Caco-2 (cell line): ENCODE data around the gene RAD51B. TPM values are rescaled to one million over a fixed set of nuclear protein-coding genes. Genes with fewer than 3 reads are reported as not detected.

Experiments used
- BruUV-seq: library from RNA; stranded (reverse); fragments of 400-500 nt; replicated peaks from 2 replicates; lab custom pipeline; 2021; lab: Mats Ljungman, UMichigan
- CTCF ChIA-PET: fragments of 300-600 bp; sonication (Branson Sonifier 250); formaldehyde crosslinking; loops from one replicate; lab custom pipeline; 2022; ENCODE audit warnings: antibody characterized with exemption; lab: Charles Lee
- POLR2A ChIA-PET: fragments of 300-600 bp; sonication (Branson Sonifier 250); formaldehyde crosslinking; loops from one replicate; lab custom pipeline; 2022; ENCODE audit warnings: antibody characterized with exemption; lab: Charles Lee
- DNase-seq, 2 experiments: peaks; one replicate each; pipeline versions ENCODE4 v3.0.0 to v3.0.0-alpha.2; 2020 to 2022
- H3K27me3 ChIP-seq: replicated peaks from 2 replicates; pipeline ENCODE4 v1.6.0; 2011; ENCODE audit warnings: low read length; ENCODE audit not compliant: control insufficient read depth, insufficient read depth
- H3K36me3 ChIP-seq: 2 replicates; pipeline ENCODE4 v1.5.1; 2011; ENCODE audit warnings: low read length; ENCODE audit not compliant: control insufficient read depth, insufficient read depth
- H3K4me1 ChIP-seq: fragments of 250-450 bp; sonication (Bioruptor Pico); 2 replicates; pipeline ENCODE4 v1.5.1; 2020; ENCODE audit warnings: mild to moderate bottlenecking
- H3K4me3 ChIP-seq: 2 replicates; pipeline ENCODE4 v1.5.1; 2011; ENCODE audit warnings: low read depth, mild to moderate bottlenecking, control low read depth, low read length
- H3K9me3 ChIP-seq: fragments of 250-450 bp; sonication (Bioruptor Pico); 2 replicates; pipeline ENCODE4 v1.5.1; 2020; ENCODE audit warnings: mild to moderate bottlenecking, moderate library complexity
- H3K27ac Mint-ChIP-seq: one replicate; pipeline ENCODE4 v1.8.0; 2022; ENCODE audit warnings: mixed read lengths; ENCODE audit not compliant: unreplicated experiment
- H3K27me3 Mint-ChIP-seq: one replicate; pipeline ENCODE4 v1.8.0; 2022; ENCODE audit warnings: mixed read lengths; ENCODE audit not compliant: insufficient read depth, unreplicated experiment
- H3K36me3 Mint-ChIP-seq: one replicate; pipeline ENCODE4 v1.8.0; 2022; ENCODE audit warnings: mild to moderate bottlenecking, mixed read lengths; ENCODE audit not compliant: insufficient read depth, unreplicated experiment
- H3K4me1 Mint-ChIP-seq: one replicate; pipeline ENCODE4 v1.8.0; 2022; ENCODE audit warnings: low read depth, mixed read lengths; ENCODE audit not compliant: unreplicated experiment
- H3K4me3 Mint-ChIP-seq: one replicate; pipeline ENCODE4 v1.8.0; 2022; ENCODE audit warnings: mild to moderate bottlenecking, moderate library complexity, mixed read lengths; ENCODE audit not compliant: unreplicated experiment
- H3K9me3 Mint-ChIP-seq: one replicate; pipeline ENCODE4 v1.8.0; 2022; ENCODE audit warnings: mixed read lengths; ENCODE audit not compliant: unreplicated experiment
- intact Hi-C: fragments of 100-400 bp; cut with micrococcal nuclease; formaldehyde crosslinking; loops from one replicate; pipeline ENCODE4 v1.10.0; 2022; ENCODE audit not compliant: unreplicated experiment
- total RNA-seq: library from RNA; stranded (reverse); gene quantifications from 2 replicates; pipeline ENCODE4 v1.2.3, GENCODE V29; 2022
- TF ChIP-seq, protein P1 (sequence below), 2 experiments: fragments of 200-600 bp in 1 of 2; IDR thresholded peaks; 1 replicate in 1 of 2; 2 replicates in 1 of 2; pipeline versions ENCODE4 v1.5.1 to v1.8.0; 2011 to 2022; ENCODE audit warnings: antibody characterized with exemption in 1 of 2, control low read depth in 1 of 2, inconsistent platforms in 1 of 2, low read depth in 1 of 2, low read length in 1 of 2, mild to moderate bottlenecking in 1 of 2, moderate library complexity in 1 of 2; ENCODE audit not compliant: insufficient read depth in 1 of 2, severe bottlenecking in 1 of 2, unreplicated experiment in 1 of 2

Gene RAD51B
- total RNA-seq, 1 experiment from 2014 or later, result 16.7 TPM

DNA sequence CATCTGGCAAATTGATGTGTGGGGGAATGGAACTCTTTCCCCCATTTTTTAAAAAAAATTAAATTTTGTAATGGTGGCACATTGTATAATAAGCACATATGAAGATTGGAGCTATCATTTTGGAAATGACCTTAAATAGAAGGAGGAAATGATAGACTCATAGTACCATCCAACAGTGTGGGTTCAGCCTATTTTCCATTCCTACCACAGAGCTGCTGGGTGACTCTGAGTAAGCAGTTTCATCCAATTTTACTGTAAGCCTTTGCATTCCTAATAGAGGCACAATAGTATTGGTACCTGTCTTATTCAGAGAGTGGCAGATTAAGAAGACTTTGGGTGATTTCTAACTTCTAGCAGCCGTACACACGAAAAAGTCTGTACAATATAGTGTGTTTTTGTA lies 304.5 kb downstream of the RAD51B start:
- no peaks in the 10 kb centered on the region for H3K36me3 Mint-ChIP-seq
- H3K9me3 Mint-ChIP-seq, result no peaks in the 10 kb centered on the region
- Histone ChIP-seq H3K36me3 (no peaks in the 10 kb centered on the region), H3K4me3 (no peak overlapping the region), H3K9me3 (no peaks in the 10 kb centered on the region), H3K4me1 (no peaks in the 10 kb centered on the region), H3K27me3 (no peaks in the 10 kb centered on the region)
- ChIA-PET POLR2A (no interaction called here), CTCF (no interaction called here)
- H3K27me3 Mint-ChIP-seq, result no peaks in the 10 kb centered on the region
- intact Hi-C loops, result no loop called here
- no TSS peak for BruUV-seq
- TF ChIP-seq, protein P1, sequence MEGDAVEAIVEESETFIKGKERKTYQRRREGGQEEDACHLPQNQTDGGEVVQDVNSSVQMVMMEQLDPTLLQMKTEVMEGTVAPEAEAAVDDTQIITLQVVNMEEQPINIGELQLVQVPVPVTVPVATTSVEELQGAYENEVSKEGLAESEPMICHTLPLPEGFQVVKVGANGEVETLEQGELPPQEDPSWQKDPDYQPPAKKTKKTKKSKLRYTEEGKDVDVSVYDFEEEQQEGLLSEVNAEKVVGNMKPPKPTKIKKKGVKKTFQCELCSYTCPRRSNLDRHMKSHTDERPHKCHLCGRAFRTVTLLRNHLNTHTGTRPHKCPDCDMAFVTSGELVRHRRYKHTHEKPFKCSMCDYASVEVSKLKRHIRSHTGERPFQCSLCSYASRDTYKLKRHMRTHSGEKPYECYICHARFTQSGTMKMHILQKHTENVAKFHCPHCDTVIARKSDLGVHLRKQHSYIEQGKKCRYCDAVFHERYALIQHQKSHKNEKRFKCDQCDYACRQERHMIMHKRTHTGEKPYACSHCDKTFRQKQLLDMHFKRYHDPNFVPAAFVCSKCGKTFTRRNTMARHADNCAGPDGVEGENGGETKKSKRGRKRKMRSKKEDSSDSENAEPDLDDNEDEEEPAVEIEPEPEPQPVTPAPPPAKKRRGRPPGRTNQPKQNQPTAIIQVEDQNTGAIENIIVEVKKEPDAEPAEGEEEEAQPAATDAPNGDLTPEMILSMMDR (IDR thresholded peaks at IDR 0.05; ENCODE audit: insufficient read depth in 1 of 2, low read depth in 1 of 2, low read length in 1 of 2, severe bottlenecking in 1 of 2, unreplicated experiment in 1 of 2), result no peak
- peaks cover 5% of the 10 kb centered on the region for H3K4me1 Mint-ChIP-seq
- H3K27ac Mint-ChIP-seq, result no peak overlapping the region
- H3K4me3 Mint-ChIP-seq, result no peak overlapping the region
- no peak for DNase-seq

DNA sequence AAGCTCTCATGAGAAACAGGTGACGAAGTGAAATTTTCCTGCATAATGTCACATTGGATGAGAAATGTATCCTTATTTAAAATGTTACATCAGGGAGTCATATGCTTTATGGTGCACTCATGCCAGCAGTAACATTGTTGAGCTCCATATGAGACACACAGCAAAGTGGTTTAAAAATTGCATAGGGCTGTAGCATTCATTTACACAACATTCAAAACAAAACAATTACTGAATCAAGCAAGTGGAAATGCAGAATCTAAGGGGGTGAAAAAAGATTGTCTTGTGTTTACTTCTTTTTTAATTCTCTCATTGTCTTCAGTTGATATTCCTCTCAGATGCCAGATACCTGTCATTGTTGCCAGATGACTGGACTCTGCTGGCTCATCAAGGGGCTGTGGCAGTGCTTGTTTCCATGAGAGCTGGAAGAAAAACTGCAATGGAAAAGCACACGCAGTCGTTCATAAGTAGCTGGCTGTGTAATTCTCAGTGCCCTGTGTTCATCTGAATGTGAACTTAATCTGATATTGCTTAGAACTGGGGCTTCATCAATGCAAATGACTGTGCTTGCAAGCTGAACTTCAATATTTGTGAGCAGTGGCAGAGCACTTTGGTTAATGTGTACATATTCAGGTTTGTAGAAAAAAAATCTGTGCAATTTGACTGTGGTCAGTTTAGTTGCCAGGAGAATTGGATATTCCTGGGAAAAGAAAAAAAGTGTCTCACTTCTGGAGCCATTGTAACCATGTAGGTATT lies 305.6 kb downstream of the RAD51B start:
- ChIA-PET POLR2A (interaction anchor here (0.6 kb wide), 1 partner anchor 65 kb away, joined by 9 read pairs; no protein-coding TSS in a partner anchor), CTCF (no interaction called here)
- no peak overlapping the region for H3K4me3 Mint-ChIP-seq
- H3K27ac Mint-ChIP-seq, result no peak overlapping the region
- Histone ChIP-seq H3K4me3 (no peak overlapping the region), H3K36me3 (no peaks in the 10 kb centered on the region), H3K4me1 (no peaks in the 10 kb centered on the region), H3K27me3 (no peaks in the 10 kb centered on the region), H3K9me3 (no peaks in the 10 kb centered on the region)
- peaks cover 5% of the 10 kb centered on the region for H3K4me1 Mint-ChIP-seq
- TF ChIP-seq, protein P1 (IDR thresholded peaks at IDR 0.05; ENCODE audit: insufficient read depth in 1 of 2, low read depth in 1 of 2, low read length in 1 of 2, severe bottlenecking in 1 of 2, unreplicated experiment in 1 of 2), result no peak
- DNase-seq, result no peak
- no peaks in the 10 kb centered on the region for H3K27me3 Mint-ChIP-seq
- no peaks in the 10 kb centered on the region for H3K9me3 Mint-ChIP-seq
- BruUV-seq, result no TSS peak
- no peaks in the 10 kb centered on the region for H3K36me3 Mint-ChIP-seq
- intact Hi-C loops, result no loop called here

DNA sequence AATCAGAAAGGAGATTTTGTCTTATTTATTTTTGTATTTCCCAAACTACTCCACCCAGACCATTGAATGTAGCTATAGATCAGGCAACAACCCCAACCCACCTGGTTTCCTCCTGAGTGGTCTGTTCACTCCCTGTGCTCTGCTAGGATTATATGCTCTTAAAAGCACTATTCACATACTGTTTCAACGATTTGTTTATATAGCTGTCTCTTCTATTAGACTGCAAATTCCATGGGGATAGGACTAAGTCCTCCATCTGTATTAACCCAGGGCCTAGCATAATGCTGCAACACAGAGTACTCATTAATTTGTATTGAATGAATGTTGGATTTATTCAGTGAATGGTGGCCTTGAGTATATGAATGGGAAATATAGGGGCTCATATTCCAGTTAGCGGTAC lies 307.6 kb downstream of the RAD51B start:
- H3K9me3 Mint-ChIP-seq, result no peaks in the 10 kb centered on the region
- ChIA-PET CTCF (no interaction called here), POLR2A (no interaction called here)
- no peak overlapping the region for H3K4me3 ChIP-seq
- H3K4me1 ChIP-seq, result no peaks in the 10 kb centered on the region
- TF ChIP-seq, protein P1 (IDR thresholded peaks at IDR 0.05; ENCODE audit: insufficient read depth in 1 of 2, low read depth in 1 of 2, low read length in 1 of 2, severe bottlenecking in 1 of 2, unreplicated experiment in 1 of 2), result no peak
- H3K27ac Mint-ChIP-seq, result no peak overlapping the region
- no peaks in the 10 kb centered on the region for H3K27me3 ChIP-seq
- H3K27me3 Mint-ChIP-seq, result no peaks in the 10 kb centered on the region
- H3K9me3 ChIP-seq, result no peaks in the 10 kb centered on the region
- peaks cover 5% of the 10 kb centered on the region for H3K4me1 Mint-ChIP-seq
- H3K36me3 ChIP-seq, result no peaks in the 10 kb centered on the region
- BruUV-seq, result no TSS peak
- intact Hi-C loops, result no loop called here
- H3K36me3 Mint-ChIP-seq, result no peaks in the 10 kb centered on the region
- H3K4me3 Mint-ChIP-seq, result no peak overlapping the region
- DNase-seq, result no peak
